ENCODE results near the gene SLC3A2.

SLC3A2 gene

GRCh38 chr11:62917906-62918502, 37.3 kb downstream of the SLC3A2 start:
- Histone ChIP-seq H3K4me3 (no peak overlapping the region), H3K27me3 (peaks cover 10 to 22% (median 13%) of the 10 kb centered on the region in 11 experiments; a peak in 21 of 22 replicates), H4K20me1 (peaks cover 0 to 14% (median 0%) of the 10 kb centered on the region in 11 experiments; a peak in 2 of 22 replicates), H3K9ac (no peak overlapping the region), H3K4me2 (no peak overlapping the region), H3K36me3 (no peaks in the 10 kb centered on the region), H3K4me1 (peaks cover 0 to 32% (median 25%) of the 10 kb centered on the region in 10 experiments; a peak in 16 of 20 replicates), H3K27ac (no peak overlapping the region), H3K9me3 (replicated peaks in 1 of 11) (no peaks in the 10 kb centered on the region)
- TF ChIP-seq Cebpa-rat (IDR thresholded peaks at IDR 0.05) = no peak

GRCh38 chr11:62918531-62918930, 37.8 kb downstream of the SLC3A2 start:
- H3K27me3 ChIP-seq = peaks cover 15 to 28% (median 19%) of the 10 kb centered on the region in 11 experiments
- no peak overlapping the region for H3K9ac ChIP-seq

GRCh38 chr11:62919476-62919875, 38.8 kb downstream of the SLC3A2 start:
- TF ChIP-seq Cebpa-rat (IDR thresholded peaks at IDR 0.05) = no peak
- Histone ChIP-seq H3K36me3 (no peaks in the 10 kb centered on the region), H3K9ac (no peak overlapping the region)

More at GRCh38 chr11:62918531-62918930, 37.8 kb downstream of the SLC3A2 start:
- no peaks in the 10 kb centered on the region for H3K36me3 ChIP-seq
- H3K4me2 ChIP-seq = no peak overlapping the region
- H4K20me1 ChIP-seq = peaks cover 0 to 14% (median 0%) of the 10 kb centered on the region in 11 experiments; a peak in 2 of 22 replicates
- no peaks in the 10 kb centered on the region for H3K9me3 ChIP-seq (replicated peaks in 1 of 11)
- no peak overlapping the region for H3K27ac ChIP-seq
- H3K4me1 ChIP-seq = peaks cover 2 to 36% (median 28%) of the 10 kb centered on the region in 10 experiments; a peak in 18 of 20 replicates
- no peak overlapping the region for H3K4me3 ChIP-seq
- no peak for TF ChIP-seq Cebpa-rat (IDR thresholded peaks at IDR 0.05)

GRCh38 chr11:62919898-62920640, 39.4 kb downstream of the SLC3A2 start:
- Histone ChIP-seq H3K27ac (no peak overlapping the region), H4K20me1 (peaks cover 0 to 14% (median 0%) of the 10 kb centered on the region in 11 experiments; a peak in 2 of 22 replicates), H3K36me3 (no peaks in the 10 kb centered on the region), H3K9me3 (replicated peaks in 1 of 11) (no peaks in the 10 kb centered on the region), H3K4me2 (peak overlapping the region in 4 of 11 experiments; percentile 46 to 93 (median 65); a peak in 2 of 22 replicates), H3K27me3 (peaks cover 31 to 43% (median 34%) of the 10 kb centered on the region in 11 experiments), H3K9ac (no peak overlapping the region), H3K4me3 (no peak overlapping the region), H3K4me1 (peaks cover 10 to 51% (median 37%) of the 10 kb centered on the region in 10 experiments; a peak in 18 of 20 replicates)
- no peak for TF ChIP-seq Cebpa-rat (IDR thresholded peaks at IDR 0.05)

More at GRCh38 chr11:62919476-62919875, 38.8 kb downstream of the SLC3A2 start:
- Histone ChIP-seq H3K4me1 (peaks cover 10 to 45% (median 37%) of the 10 kb centered on the region in 10 experiments; a peak in 18 of 20 replicates), H3K27me3 (peaks cover 25 to 37% (median 28%) of the 10 kb centered on the region in 11 experiments), H3K4me2 (no peak overlapping the region), H4K20me1 (peaks cover 0 to 14% (median 0%) of the 10 kb centered on the region in 11 experiments; a peak in 2 of 22 replicates), H3K4me3 (no peak overlapping the region), H3K9me3 (replicated peaks in 1 of 11) (no peaks in the 10 kb centered on the region), H3K27ac (no peak overlapping the region)

GRCh38 chr11:62921201-62921572, 40.5 kb downstream of the SLC3A2 start, which contains the start of gene CHRM1:
TSS of gene CHRM1 (minus strand) at chr11:62921363. CDS start at chr11:62911100, 10,263 bp downstream.
- peaks cover 0 to 5% (median 0%) of the 10 kb centered on the region in 11 experiments; a peak in 3 of 22 replicates for H3K9me3 ChIP-seq (replicated peaks in 1 of 11)

GRCh38 chr11:62921573-62922188, 41.0 kb downstream of the SLC3A2 start:
- no peak for TF ChIP-seq Cebpa-rat (IDR thresholded peaks at IDR 0.05)
- Histone ChIP-seq H3K27me3 (peaks cover 47 to 59% (median 50%) of the 10 kb centered on the region in 11 experiments), H3K4me2 (peak overlapping the region; percentile 15 to 93 (median 55); a peak in 18 of 22 replicates), H3K4me3 (no peak overlapping the region), H3K4me1 (peaks cover 10 to 57% (median 44%) of the 10 kb centered on the region in 10 experiments; a peak in 18 of 20 replicates), H3K36me3 (no peaks in the 10 kb centered on the region), H3K9ac (no peak overlapping the region), H4K20me1 (peaks cover 0 to 26% (median 0%) of the 10 kb centered on the region in 11 experiments; a peak in 5 of 22 replicates), H3K9me3 (replicated peaks in 1 of 11) (peaks cover 0 to 8% (median 0%) of the 10 kb centered on the region in 11 experiments; a peak in 3 of 22 replicates), H3K27ac (no peak overlapping the region)

More at GRCh38 chr11:62921201-62921572, 40.5 kb downstream of the SLC3A2 start, which contains the start of gene CHRM1:
- no peak within 1 kb of the TSS for H3K9ac ChIP-seq
- peaks cover 0 to 25% (median 0%) of the 10 kb centered on the region in 11 experiments; a peak in 5 of 22 replicates for H4K20me1 ChIP-seq
- peaks cover 10 to 57% (median 44%) of the 10 kb centered on the region in 10 experiments; a peak in 18 of 20 replicates for H3K4me1 ChIP-seq
- no peaks in the 10 kb centered on the region for H3K36me3 ChIP-seq
- peaks cover 42 to 54% (median 45%) of the 10 kb centered on the region in 11 experiments for H3K27me3 ChIP-seq
- peak within 1 kb of the TSS; percentile 15 to 93 (median 55); a peak in 18 of 22 replicates for H3K4me2 ChIP-seq
- no peak for TF ChIP-seq Cebpa-rat (IDR thresholded peaks at IDR 0.05)
- no peak within 1 kb of the TSS for H3K27ac ChIP-seq
- H3K4me3 ChIP-seq = no peak within 1 kb of the TSS

- Histone ChIP-seq H3K9ac (no peak overlapping the region), H3K27ac (no peak overlapping the region), H3K27me3 (peaks cover 52 to 64% (median 55%) of the 10 kb centered on the region in 11 experiments), H3K9me3 (replicated peaks in 1 of 11) (peaks cover 0 to 8% (median 0%) of the 10 kb centered on the region in 11 experiments; a peak in 3 of 22 replicates), H4K20me1 (peaks cover 0 to 26% (median 0%) of the 10 kb centered on the region in 11 experiments; a peak in 6 of 22 replicates), H3K4me2 (peak overlapping the region in 10 of 11 experiments; percentile 21 to 93 (median 57); a peak in 16 of 22 replicates), H3K4me3 (no peak overlapping the region), H3K4me1 (peaks cover 10 to 57% (median 44%) of the 10 kb centered on the region in 10 experiments; a peak in 18 of 20 replicates), H3K36me3 (no peaks in the 10 kb centered on the region)
- no peak for TF ChIP-seq Cebpa-rat (IDR thresholded peaks at IDR 0.05)
Measured at GRCh38 chr11:62922189-62922589, 41.5 kb downstream of the SLC3A2 start.
